HG02870 (cell line): Measurements from ENCODE around the gene SFTPD.
A peak's percentile ranks its signal among the peaks of the same experiment; 100 is the strongest.

Experiments
- ATAC-seq: cut with Tn5 transposase; IDR thresholded peaks from one replicate; pipeline ENCODE4 v1.9.1; 2021; ENCODE audit warnings: mild to moderate bottlenecking, moderate library complexity; ENCODE audit not compliant: unreplicated experiment

The SFTPD gene

GRCh38 chr10:79946271-79947082, 2.4 kb downstream of the SFTPD start:
- ATAC-seq: no peak

GRCh38 chr10:79944428-79945395, 4.2 kb downstream of the SFTPD start:
- ATAC-seq: no peak

GRCh38 chr10:79943871-79944270, 5.0 kb downstream of the SFTPD start:
- ATAC-seq: no peak

- ATAC-seq: no peak
Observed at GRCh38 chr10:79942261-79943185, 6.4 kb downstream of the SFTPD start.

GRCh38 chr10:79941585-79942210, 7.2 kb downstream of the SFTPD start:
- no peak for ATAC-seq

GRCh38 chr10:79941146-79941545, 7.8 kb downstream of the SFTPD start:
- no peak for ATAC-seq

GRCh38 chr10:79940431-79940830, 8.5 kb downstream of the SFTPD start:
- no peak for ATAC-seq

- no peak for ATAC-seq
Observed at GRCh38 chr10:79939969-79940368, 8.9 kb downstream of the SFTPD start.

- ATAC-seq: peak; percentile 60
Observed at GRCh38 chr10:79938728-79939406, 10.0 kb downstream of the SFTPD start.

- no peak for ATAC-seq
Observed at GRCh38 chr10:79937701-79938151, 11.2 kb downstream of the SFTPD start.

GRCh38 chr10:79936625-79937615, 12.0 kb downstream of the SFTPD start:
- no peak for ATAC-seq

- no peak for ATAC-seq
Observed at GRCh38 chr10:79933961-79934360, 14.9 kb downstream of the SFTPD start.

- ATAC-seq: no peak
Observed at GRCh38 chr10:79932841-79933379, 16.0 kb downstream of the SFTPD start.

GRCh38 chr10:79932307-79932706, 16.6 kb downstream of the SFTPD start:
- ATAC-seq: no peak

GRCh38 chr10:79930751-79931150, 18.2 kb downstream of the SFTPD start:
- no peak for ATAC-seq

- no peak for ATAC-seq
Observed at GRCh38 chr10:79930267-79930666, 18.6 kb downstream of the SFTPD start.

- peak; percentile 84 for ATAC-seq
Observed at GRCh38 chr10:79929409-79929904, 19.4 kb downstream of the SFTPD start.

GRCh38 chr10:79928028-79928583, 20.8 kb downstream of the SFTPD start:
- ATAC-seq: no peak
